ENCODE data around the gene SLC17A9.

Gene SLC17A9

GRCh38 chr20:62940875-62941274 is 11.6 kb upstream of the SLC17A9 start:
- no peak overlapping the region for H3K4me3 ChIP-seq (ENCODE audit: low read length)
- no peak overlapping the region for H2BK120ac ChIP-seq (ENCODE audit: low read depth, low read length)
- H3K4me1 ChIP-seq (ENCODE audit: control insufficient read depth, low read depth, low read length), result no peaks in the 10 kb centered on the region
- no peak overlapping the region for H3K27ac ChIP-seq (ENCODE audit: low read depth, low read length)
- no peak overlapping the region for H2BK5ac ChIP-seq (ENCODE audit: low read length)
- no CpG with 5 or more reads among the region's 8 CpGs for WGBS (ENCODE audit: extremely low coverage, insufficient coverage, low lambda C conversion rate)
- no peak overlapping the region for H3K9ac ChIP-seq (ENCODE audit: low read length)
- H3K4me2 ChIP-seq (ENCODE audit: low read length), result no peak overlapping the region
- H3K36me3 ChIP-seq (ENCODE audit: control insufficient read depth, insufficient read depth, low read length), result peaks cover 10% of the 10 kb centered on the region
- no peak overlapping the region for H3K18ac ChIP-seq (ENCODE audit: low read length)
- no peak overlapping the region for H3K4ac ChIP-seq (ENCODE audit: low read depth, low read length)
- no peak overlapping the region for H2BK15ac ChIP-seq (replicated peaks; ENCODE audit: low read depth)
- no peak overlapping the region for H2AK5ac ChIP-seq (ENCODE audit: low read length)
- peaks cover 14% of the 10 kb centered on the region for H3K79me1 ChIP-seq (ENCODE audit: low read length)
- H3K56ac ChIP-seq (ENCODE audit: low read length), result no peak overlapping the region
- H3K27me3 ChIP-seq (ENCODE audit: insufficient read depth, low read length, poor library complexity), result no peaks in the 10 kb centered on the region
- H3K79me2 ChIP-seq (ENCODE audit: control insufficient read depth, insufficient read depth, low read length), result peaks cover 51% of the 10 kb centered on the region
- H3K23ac ChIP-seq (ENCODE audit: low read length), result no peak overlapping the region
- H4K5ac ChIP-seq (ENCODE audit: low read length), result no peak overlapping the region
- no peak for DNase-seq
- no peak overlapping the region for H4K8ac ChIP-seq (ENCODE audit: low read depth, low read length)

- no peak for DNase-seq
- Histone ChIP-seq H3K4me2 (ENCODE audit: low read length) (no peak overlapping the region), H4K8ac (ENCODE audit: low read depth, low read length) (no peak overlapping the region), H3K23ac (ENCODE audit: low read length) (no peak overlapping the region), H2BK15ac (replicated peaks; ENCODE audit: low read depth) (no peak overlapping the region), H3K79me2 (ENCODE audit: control insufficient read depth, insufficient read depth, low read length) (peaks cover 42% of the 10 kb centered on the region), H4K5ac (ENCODE audit: low read length) (no peak overlapping the region), H3K36me3 (ENCODE audit: control insufficient read depth, insufficient read depth, low read length) (peaks cover 15% of the 10 kb centered on the region), H3K9ac (ENCODE audit: low read length) (no peak overlapping the region), H3K4ac (ENCODE audit: low read depth, low read length) (no peak overlapping the region), H3K18ac (ENCODE audit: low read length) (no peak overlapping the region), H3K56ac (ENCODE audit: low read length) (no peak overlapping the region), H3K79me1 (ENCODE audit: low read length) (peaks cover 16% of the 10 kb centered on the region), H2BK5ac (ENCODE audit: low read length) (no peak overlapping the region), H3K27ac (ENCODE audit: low read depth, low read length) (no peak overlapping the region), H2BK120ac (ENCODE audit: low read depth, low read length) (no peak overlapping the region), H3K4me3 (ENCODE audit: low read length) (no peak overlapping the region), H3K27me3 (ENCODE audit: insufficient read depth, low read length, poor library complexity) (no peaks in the 10 kb centered on the region), H2AK5ac (ENCODE audit: low read length) (no peak overlapping the region), H3K4me1 (ENCODE audit: control insufficient read depth, low read depth, low read length) (no peaks in the 10 kb centered on the region)
- no CpG with 5 or more reads among the region's 1 CpG for WGBS (ENCODE audit: extremely low coverage, insufficient coverage, low lambda C conversion rate)
Measured at GRCh38 chr20:62941792-62942191, 10.7 kb upstream of the SLC17A9 start.

- no peak overlapping the region for H3K27ac ChIP-seq (ENCODE audit: low read depth, low read length)
- no peak overlapping the region for H4K8ac ChIP-seq (ENCODE audit: low read depth, low read length)
- no peak overlapping the region for H3K4me3 ChIP-seq (ENCODE audit: low read length)
- no peak overlapping the region for H2AK5ac ChIP-seq (ENCODE audit: low read length)
- H3K23ac ChIP-seq (ENCODE audit: low read length), result no peak overlapping the region
- no peaks in the 10 kb centered on the region for H3K27me3 ChIP-seq (ENCODE audit: insufficient read depth, low read length, poor library complexity)
- no peaks in the 10 kb centered on the region for H3K4me1 ChIP-seq (ENCODE audit: control insufficient read depth, low read depth, low read length)
- H3K18ac ChIP-seq (ENCODE audit: low read length), result no peak overlapping the region
- no peak overlapping the region for H2BK120ac ChIP-seq (ENCODE audit: low read depth, low read length)
- H3K4ac ChIP-seq (ENCODE audit: low read depth, low read length), result no peak overlapping the region
- H3K79me1 ChIP-seq (ENCODE audit: low read length), result peaks cover 20% of the 10 kb centered on the region
- H3K4me2 ChIP-seq (ENCODE audit: low read length), result no peak overlapping the region
- WGBS (ENCODE audit: extremely low coverage, insufficient coverage, low lambda C conversion rate), result no CpG with 5 or more reads among the region's 2 CpGs
- no peak for DNase-seq
- H3K36me3 ChIP-seq (ENCODE audit: control insufficient read depth, insufficient read depth, low read length), result peaks cover 15% of the 10 kb centered on the region
- H3K79me2 ChIP-seq (ENCODE audit: control insufficient read depth, insufficient read depth, low read length), result peaks cover 35% of the 10 kb centered on the region
- no peak overlapping the region for H3K56ac ChIP-seq (ENCODE audit: low read length)
- no peak overlapping the region for H4K5ac ChIP-seq (ENCODE audit: low read length)
- H2BK15ac ChIP-seq (replicated peaks; ENCODE audit: low read depth), result no peak overlapping the region
- H2BK5ac ChIP-seq (ENCODE audit: low read length), result no peak overlapping the region
- no peak overlapping the region for H3K9ac ChIP-seq (ENCODE audit: low read length)
Measured at GRCh38 chr20:62942456-62942855, 10.1 kb upstream of the SLC17A9 start.

- Histone ChIP-seq H4K8ac (ENCODE audit: low read depth, low read length) (no peak overlapping the region), H3K9ac (ENCODE audit: low read length) (no peak overlapping the region), H2BK120ac (ENCODE audit: low read depth, low read length) (no peak overlapping the region), H3K4me3 (ENCODE audit: low read length) (no peak overlapping the region), H3K36me3 (ENCODE audit: control insufficient read depth, insufficient read depth, low read length) (peaks cover 15% of the 10 kb centered on the region), H3K4ac (ENCODE audit: low read depth, low read length) (no peak overlapping the region), H4K5ac (ENCODE audit: low read length) (no peak overlapping the region), H3K27ac (ENCODE audit: low read depth, low read length) (no peak overlapping the region), H3K23ac (ENCODE audit: low read length) (no peak overlapping the region), H2AK5ac (ENCODE audit: low read length) (no peak overlapping the region), H3K4me1 (ENCODE audit: control insufficient read depth, low read depth, low read length) (no peaks in the 10 kb centered on the region), H3K4me2 (ENCODE audit: low read length) (no peak overlapping the region), H3K79me1 (ENCODE audit: low read length) (peaks cover 25% of the 10 kb centered on the region), H3K79me2 (ENCODE audit: control insufficient read depth, insufficient read depth, low read length) (peaks cover 37% of the 10 kb centered on the region), H3K18ac (ENCODE audit: low read length) (no peak overlapping the region), H3K27me3 (ENCODE audit: insufficient read depth, low read length, poor library complexity) (no peaks in the 10 kb centered on the region), H2BK5ac (ENCODE audit: low read length) (no peak overlapping the region), H3K56ac (ENCODE audit: low read length) (no peak overlapping the region), H2BK15ac (replicated peaks; ENCODE audit: low read depth) (no peak overlapping the region)
- DNase-seq, result no peak
- no CpG with 5 or more reads among the region's 14 CpGs for whole genome bisulfite sequencing (ENCODE audit: extremely low coverage, insufficient coverage, low lambda C conversion rate)
Measured at GRCh38 chr20:62943396-62943795, 9.1 kb upstream of the SLC17A9 start.

GRCh38 chr20:62944184-62944583 is 8.3 kb upstream of the SLC17A9 start:
- no peak overlapping the region for H3K4me3 ChIP-seq (ENCODE audit: low read length)
- peaks cover 29% of the 10 kb centered on the region for H3K79me2 ChIP-seq (ENCODE audit: control insufficient read depth, insufficient read depth, low read length)
- H2BK5ac ChIP-seq (ENCODE audit: low read length), result no peak overlapping the region
- H4K5ac ChIP-seq (ENCODE audit: low read length), result no peak overlapping the region
- no peak overlapping the region for H3K27ac ChIP-seq (ENCODE audit: low read depth, low read length)
- no peak overlapping the region for H2BK120ac ChIP-seq (ENCODE audit: low read depth, low read length)
- H2BK15ac ChIP-seq (replicated peaks; ENCODE audit: low read depth), result no peak overlapping the region
- H3K4me1 ChIP-seq (ENCODE audit: control insufficient read depth, low read depth, low read length), result no peaks in the 10 kb centered on the region
- no peak overlapping the region for H3K18ac ChIP-seq (ENCODE audit: low read length)
- no peak overlapping the region for H3K23ac ChIP-seq (ENCODE audit: low read length)
- no peak for DNase-seq
- H3K27me3 ChIP-seq (ENCODE audit: insufficient read depth, low read length, poor library complexity), result no peaks in the 10 kb centered on the region
- H3K4me2 ChIP-seq (ENCODE audit: low read length), result no peak overlapping the region
- no peak overlapping the region for H3K9ac ChIP-seq (ENCODE audit: low read length)
- H3K4ac ChIP-seq (ENCODE audit: low read depth, low read length), result no peak overlapping the region
- H4K8ac ChIP-seq (ENCODE audit: low read depth, low read length), result no peak overlapping the region
- WGBS (ENCODE audit: extremely low coverage, insufficient coverage, low lambda C conversion rate), result no CpG with 5 or more reads among the region's 8 CpGs
- H3K79me1 ChIP-seq (ENCODE audit: low read length), result peaks cover 28% of the 10 kb centered on the region
- no peak overlapping the region for H2AK5ac ChIP-seq (ENCODE audit: low read length)
- H3K56ac ChIP-seq (ENCODE audit: low read length), result no peak overlapping the region
- peaks cover 17% of the 10 kb centered on the region for H3K36me3 ChIP-seq (ENCODE audit: control insufficient read depth, insufficient read depth, low read length)

- H2AK5ac ChIP-seq (ENCODE audit: low read length), result no peak overlapping the region
- H3K36me3 ChIP-seq (ENCODE audit: control insufficient read depth, insufficient read depth, low read length), result peaks cover 17% of the 10 kb centered on the region
- no peaks in the 10 kb centered on the region for H3K27me3 ChIP-seq (ENCODE audit: insufficient read depth, low read length, poor library complexity)
- DNase-seq, result no peak
- H3K4ac ChIP-seq (ENCODE audit: low read depth, low read length), result no peak overlapping the region
- no peak overlapping the region for H4K8ac ChIP-seq (ENCODE audit: low read depth, low read length)
- H2BK15ac ChIP-seq (replicated peaks; ENCODE audit: low read depth), result no peak overlapping the region
- peaks cover 24% of the 10 kb centered on the region for H3K79me1 ChIP-seq (ENCODE audit: low read length)
- no peak overlapping the region for H2BK5ac ChIP-seq (ENCODE audit: low read length)
- no peak overlapping the region for H3K56ac ChIP-seq (ENCODE audit: low read length)
- no peak overlapping the region for H4K5ac ChIP-seq (ENCODE audit: low read length)
- H3K9ac ChIP-seq (ENCODE audit: low read length), result no peak overlapping the region
- H3K27ac ChIP-seq (ENCODE audit: low read depth, low read length), result no peak overlapping the region
- H3K4me1 ChIP-seq (ENCODE audit: control insufficient read depth, low read depth, low read length), result no peaks in the 10 kb centered on the region
- no peak overlapping the region for H3K23ac ChIP-seq (ENCODE audit: low read length)
- WGBS (ENCODE audit: extremely low coverage, insufficient coverage, low lambda C conversion rate), result no CpG with 5 or more reads among the region's 10 CpGs
- no peak overlapping the region for H2BK120ac ChIP-seq (ENCODE audit: low read depth, low read length)
- no peak overlapping the region for H3K18ac ChIP-seq (ENCODE audit: low read length)
- H3K4me3 ChIP-seq (ENCODE audit: low read length), result no peak overlapping the region
- H3K79me2 ChIP-seq (ENCODE audit: control insufficient read depth, insufficient read depth, low read length), result peaks cover 24% of the 10 kb centered on the region
- H3K4me2 ChIP-seq (ENCODE audit: low read length), result no peak overlapping the region
Measured at GRCh38 chr20:62944746-62945145, 7.8 kb upstream of the SLC17A9 start.
